A549 (cell line): ENCODE measurements around the gene MMP15. TPM values are rescaled to one million over a fixed set of nuclear protein-coding genes. Genes with fewer than 3 reads are reported as not detected.

ENCODE experiments used
- ATAC-seq, 2 experiments: fragments of 200-7000 bp in 1 of 2; fragments of >200 bp in 1 of 2; cut with Nextera tagmentation in 1 of 2; cut with Tn5 transposase in 1 of 2; 3 replicates each; pipeline versions ENCODE4 v1.8.0 to v1.9.1; 2018 to 2020; ENCODE audit warnings: mild to moderate bottlenecking in 1 of 2, moderate library complexity in 1 of 2
- CTCF ChIA-PET: fragments of 300-600 bp; sonication (Branson Sonifier 250); formaldehyde crosslinking; extraction: SDS; loops from one replicate; lab custom pipeline; 2021; ENCODE audit warnings: antibody characterized with exemption, inconsistent platforms; lab: Yijun Ruan, JAX
- POLR2A ChIA-PET: fragments of 350-600 bp; formaldehyde crosslinking; extraction: SDS; loops from one replicate; lab custom pipeline; 2021; ENCODE audit warnings: antibody characterized with exemption, inconsistent platforms; lab: Yijun Ruan, JAX
- DNase-seq, 2 experiments: peaks; one replicate each; pipeline versions ENCODE4 v3.0.0 to v3.0.0-alpha.2; 2011 to 2016; ENCODE audit warnings: low read depth in 1 of 2, low spot score in 1 of 2
- FAIRE-seq: peaks from 2 replicates; lab custom pipeline; 2011; peaks lifted over from hg19 to GRCh38; lab: Jason Lieb, UNC
- H3K27ac ChIP-seq, 2 experiments: fragments of >200 bp; sonication (Bioruptor Twin); formaldehyde crosslinking; 3 replicates each; pipeline ENCODE4 v1.5.1; 2016 to 2017
- H3K4me1 ChIP-seq: fragments of >200 bp; sonication (Bioruptor Twin); formaldehyde crosslinking; 3 replicates; pipeline ENCODE4 v1.6.1; 2016
- H3K4me2 ChIP-seq: fragments of >200 bp; sonication (Bioruptor Twin); formaldehyde crosslinking; 3 replicates; pipeline ENCODE4 v1.6.1; 2016
- H3K4me3 ChIP-seq: fragments of >200 bp; sonication (Bioruptor Twin); formaldehyde crosslinking; 3 replicates; pipeline ENCODE4 v1.5.1; 2016
- H3K9me3 ChIP-seq: fragments of >200 bp; sonication (Bioruptor Twin); formaldehyde crosslinking; 3 replicates; pipeline ENCODE4 v1.6.1; 2016
- CTCF ChIP-seq: fragments of >200 bp; sonication (Bioruptor Twin); formaldehyde crosslinking; IDR thresholded peaks from 3 replicates; pipeline ENCODE4 v1.5.1; 2016
- E2F6 ChIP-seq: IDR thresholded peaks from 2 replicates; pipeline ENCODE4 v1.6.1; 2012; ENCODE audit warnings: low read depth, borderline replicate concordance
- EP300 ChIP-seq, 2 experiments: fragments of >200 bp; sonication (Bioruptor Twin); formaldehyde crosslinking; IDR thresholded peaks; 2 replicates in 1 of 2; 3 replicates in 1 of 2; pipeline ENCODE4 v1.6.1; 2016 to 2017
- ESRRA ChIP-seq: fragments of 150-350 bp; IDR thresholded peaks from 2 replicates; pipeline ENCODE4 v1.6.1; 2014; ENCODE audit warnings: mild to moderate bottlenecking, low read length, borderline replicate concordance
- GATA3 ChIP-seq: IDR thresholded peaks from 2 replicates; pipeline ENCODE4 v1.6.1; 2012; ENCODE audit warnings: borderline replicate concordance
- JUNB ChIP-seq: fragments of >200 bp; sonication (Bioruptor Twin); formaldehyde crosslinking; IDR thresholded peaks from 2 replicates; pipeline ENCODE4 v1.6.1; 2016
- KDM1A ChIP-seq: fragments of 200-600 bp; sonication (generic); IDR thresholded peaks from 2 replicates; pipeline ENCODE4 v1.6.1; 2016; ENCODE audit warnings: low read depth, mild to moderate bottlenecking
- MAX ChIP-seq: IDR thresholded peaks from 2 replicates; pipeline ENCODE4 v1.6.1; 2012
- MYC ChIP-seq: IDR thresholded peaks from 2 replicates; pipeline ENCODE4 v1.6.1; 2012; ENCODE audit warnings: mild to moderate bottlenecking, inconsistent platforms, low read length, improper control_type of control experiment, borderline replicate concordance
- NFE2L2 ChIP-seq: fragments of 150-350 bp; conservative IDR thresholded peaks from 2 replicates; pipeline ENCODE4 v1.6.1; 2014; ENCODE audit warnings: low read length
- NR3C1 ChIP-seq: fragments of >200 bp; sonication (Bioruptor Twin); formaldehyde crosslinking; IDR thresholded peaks from 3 replicates; pipeline ENCODE4 v1.6.1; 2017
- PHF8 ChIP-seq: fragments of 200-600 bp; sonication (generic); IDR thresholded peaks from 2 replicates; pipeline ENCODE4 v1.6.1; 2016; ENCODE audit warnings: low read depth, mild to moderate bottlenecking, antibody characterized with exemption, moderate library complexity, borderline replicate concordance
- POLR2A ChIP-seq: IDR thresholded peaks from 2 replicates; pipeline ENCODE4 v1.6.1; 2012; ENCODE audit warnings: mild to moderate bottlenecking, low read length
- RAD21 ChIP-seq, 2 experiments: fragments of >200 bp in 1 of 2; sonication (Bioruptor Twin) in 1 of 2; formaldehyde crosslinking in 1 of 2; IDR thresholded peaks in 1 of 2; conservative IDR thresholded peaks in 1 of 2; 2 replicates in 1 of 2; 3 replicates in 1 of 2; pipeline ENCODE4 v1.6.1; 2012 to 2018; ENCODE audit warnings: inconsistent platforms in 1 of 2
- TFCP2L1 ChIP-seq: fragments of 250-450 bp; sonication (Bioruptor Pico); IDR thresholded peaks from 2 replicates; pipeline ENCODE4 v1.5.0; 2021; ENCODE audit warnings: mild to moderate bottlenecking
- TP53 ChIP-seq: fragments of 250-450 bp; sonication (Bioruptor Pico); IDR thresholded peaks from 2 replicates; pipeline ENCODE4 v1.5.0; 2021; ENCODE audit warnings: mild to moderate bottlenecking, moderate library complexity
- ZFP36 ChIP-seq: fragments of 450-650 bp; IDR thresholded peaks from 2 replicates; pipeline ENCODE4 v1.6.1; 2014; ENCODE audit warnings: borderline replicate concordance; ENCODE audit not compliant: partially characterized antibody
- WGBS: methylation state at CpG from one replicate; pipeline ENCODE4 v1.1.6; 2017; ENCODE audit errors: missing lambda C conversion rate; 5-methylcytosine and 5-hydroxymethylcytosine counted together
- polyA plus RNA-seq, 4 experiments: library from polyadenylated mRNA; depleted of rRNA in 3 of 4; stranded (reverse); fragments of >200 nt; fragmentation: RNase III in 1 of 4; extraction: RNeasy Plus Mini Kit Qiagen cat#74134 plus additional on column Dnase treatment in 1 of 4; gene quantifications; 2 replicates in 3 of 4; 3 replicates in 1 of 4; pipeline ENCODE4 v1.2.3, GENCODE V29; 2011 to 2017

The MMP15 gene
- polyA plus RNA-seq, 2 of the 4 experiments (the other 2 are of a cell fraction), result 4.3 to 11.2 TPM

GRCh38 chr16:58042001-58042885, 16.7 kb downstream of the MMP15 start:
- no peak for FAIRE-seq
- no peak overlapping the region for H3K4me3 ChIP-seq
- no peak for DNase-seq
- H3K4me1 ChIP-seq, result no peaks in the 10 kb centered on the region
- TF ChIP-seq MYC (no peak), POLR2A (no peak), KDM1A (no peak), MAX (no peak)
- no peak overlapping the region for H3K27ac ChIP-seq
- POLR2A ChIA-PET, result no interaction called here
- ATAC-seq, result no peak
- no peak overlapping the region for H3K4me2 ChIP-seq
- 90% methylated on average over 11 of the region's 22 CpGs for WGBS
- no peaks in the 10 kb centered on the region for H3K9me3 ChIP-seq
- CTCF ChIA-PET, result interaction anchor here (0.5 kb wide), 1 partner anchor 20 kb away, joined by 4 read pairs; no protein-coding TSS in a partner anchor

GRCh38 chr16:58042886-58043515, 17.4 kb downstream of the MMP15 start:
- Histone ChIP-seq H3K4me1 (no peaks in the 10 kb centered on the region), H3K9me3 (no peaks in the 10 kb centered on the region), H3K27ac (no peak overlapping the region), H3K4me2 (no peak overlapping the region), H3K4me3 (no peak overlapping the region)
- ChIA-PET CTCF (interaction anchor here (0.5 kb wide), 1 partner anchor 20 kb away, joined by 4 read pairs; no protein-coding TSS in a partner anchor), POLR2A (no interaction called here)
- WGBS, result 93% methylated on average over 15 of the region's 16 CpGs
- no peak for FAIRE-seq
- TF ChIP-seq NR3C1 (no peak), TFCP2L1 (no peak), EP300 (IDR thresholded peaks at IDR 0.05) (no peak), PHF8 (no peak), ESRRA (no peak), MYC (no peak), ZFP36 (no peak), RAD21 (conservative IDR thresholded peaks at IDR 0.05 in 1 of 2, IDR thresholded peaks at IDR 0.05 in 1 of 2) (no peak), GATA3 (no peak)
- DNase-seq, result no peak
- no peak for ATAC-seq

- POLR2A ChIA-PET, result no interaction called here
- no peak overlapping the region for H3K4me3 ChIP-seq
- 89% methylated on average over 6 of the region's 7 CpGs for WGBS
Measured at GRCh38 chr16:58043571-58044155, 18.1 kb downstream of the MMP15 start.

GRCh38 chr16:58044266-58045019, 18.9 kb downstream of the MMP15 start:
- no peak overlapping the region for H3K4me3 ChIP-seq
- 85% methylated on average over 9 of the region's 9 CpGs for WGBS
- FAIRE-seq (no peak), DNase-seq (no peak), ATAC-seq (no peak)
- H3K27ac ChIP-seq, result no peak overlapping the region
- CTCF ChIA-PET, result interaction anchor here (1.0 to 1.3 kb wide), 2 partner anchors 12 to 23 kb away, joined by 3 to 6 read pairs; no protein-coding TSS in a partner anchor
- H3K9me3 ChIP-seq, result no peaks in the 10 kb centered on the region
- POLR2A ChIA-PET, result no interaction called here
- no peaks in the 10 kb centered on the region for H3K4me1 ChIP-seq
- H3K4me2 ChIP-seq, result no peak overlapping the region
- no peak for TF ChIP-seq NFE2L2
- no peak for TF ChIP-seq POLR2A
- TF ChIP-seq CTCF, result no peak
- no peak for TF ChIP-seq PHF8
- no peak for TF ChIP-seq JUNB
- TF ChIP-seq E2F6, result no peak
- TF ChIP-seq, all 56 proteins: peak for 0

More at GRCh38 chr16:58043571-58044155, 18.1 kb downstream of the MMP15 start:
- TF ChIP-seq TP53 (CRISPR knock-in tag), result no peak
- CTCF ChIA-PET, result interaction anchor here (1.0 to 1.3 kb wide), 2 partner anchors 11 to 22 kb away, joined by 3 to 6 read pairs; no protein-coding TSS in a partner anchor
- no peak for FAIRE-seq
- H3K9me3 ChIP-seq, result no peaks in the 10 kb centered on the region
- H3K4me2 ChIP-seq, result no peak overlapping the region
- H3K4me1 ChIP-seq, result no peaks in the 10 kb centered on the region
- no peak overlapping the region for H3K27ac ChIP-seq
- no peak for DNase-seq
- no peak for ATAC-seq
